Measurements from ENCODE around the gene REC8. TPM values are rescaled to one million over a fixed set of nuclear protein-coding genes. Genes with fewer than 3 reads are reported as not detected.

The REC8 gene
- polyA plus RNA-seq, 1 donor (not counting 4 experiments of a cell fraction or from before 2014, with no cell fraction given): 6.3 TPM

GRCh38 chr14:24126939-24127338, 44.9 kb upstream of the REC8 start:
- TF ChIP-seq EZH2 (IDR thresholded peaks at IDR 0.05; ENCODE audit: low read length) (no peak), CTCF (optimal IDR thresholded peaks at IDR 0.05 in 1 of 3, IDR thresholded peaks at IDR 0.05 in 1 of 3, conservative IDR thresholded peaks at IDR 0.05 in 1 of 3; ENCODE audit: extremely low read depth in 1 of 3, insufficient read depth in 2 of 3, low read length in 3 of 3) (no peak)
- Histone ChIP-seq H3K9ac (ENCODE audit: control insufficient read depth, extremely low read depth, insufficient read depth, low read length) (no peak overlapping the region), H3K79me2 (ENCODE audit: control insufficient read depth, insufficient read depth, low read length) (no peaks in the 10 kb centered on the region), H3K4me2 (ENCODE audit: control insufficient read depth, extremely low read depth, insufficient read depth, low read depth, low read length) (no peak overlapping the region), H3K27ac (ENCODE audit: control insufficient read depth, insufficient read depth, low read length) (no peak overlapping the region), H3K27me3 (ENCODE audit: control insufficient read depth, extremely low read depth, insufficient read depth, low read length) (no peaks in the 10 kb centered on the region), H3K4me1 (ENCODE audit: control insufficient read depth, extremely low read depth, insufficient read depth, low read length) (no peaks in the 10 kb centered on the region), H3K9me1 (ENCODE audit: control insufficient read depth, extremely low read depth, insufficient read depth, low read length) (no peaks in the 10 kb centered on the region), H2AFZ (ENCODE audit: control insufficient read depth, low read length) (no peak overlapping the region), H3K36me3 (ENCODE audit: control insufficient read depth in 2 of 2, extremely low read depth in 1 of 2, insufficient read depth in 2 of 2, low read length in 2 of 2) (peaks cover 0 to 5% of the 10 kb centered on the region in 2 experiments), H4K20me1 (ENCODE audit: control insufficient read depth, extremely low read depth, insufficient read depth, low read length) (no peaks in the 10 kb centered on the region), H3K4me3 (ENCODE audit: control insufficient read depth in 2 of 3, extremely low read depth in 1 of 3, insufficient read depth in 2 of 3, low read depth in 1 of 3, low read length in 3 of 3) (no peak overlapping the region), H3K9me3 (ENCODE audit: control insufficient read depth, low read depth, low read length) (no peaks in the 10 kb centered on the region)
- FAIRE-seq: no peak
- DNase-seq (ENCODE audit: low read depth, low spot score): no peak
- dilution Hi-C loops (cut with MboI; ENCODE audit: extremely low pct_ligation_motif_present, low sequenced_read_pairs): no loop called here

GRCh38 chr14:24127673-24128072, 44.2 kb upstream of the REC8 start:
- H4K20me1 ChIP-seq (ENCODE audit: control insufficient read depth, extremely low read depth, insufficient read depth, low read length): no peaks in the 10 kb centered on the region
- H3K4me3 ChIP-seq (ENCODE audit: control insufficient read depth in 2 of 3, extremely low read depth in 1 of 3, insufficient read depth in 2 of 3, low read depth in 1 of 3, low read length in 3 of 3): no peak overlapping the region
- peaks cover 7% of the 10 kb centered on the region for H3K4me1 ChIP-seq (ENCODE audit: control insufficient read depth, extremely low read depth, insufficient read depth, low read length)
- no peak overlapping the region for H3K27ac ChIP-seq (ENCODE audit: control insufficient read depth, insufficient read depth, low read length)
- no peaks in the 10 kb centered on the region for H3K9me1 ChIP-seq (ENCODE audit: control insufficient read depth, extremely low read depth, insufficient read depth, low read length)
- dilution Hi-C loops (cut with MboI; ENCODE audit: extremely low pct_ligation_motif_present, low sequenced_read_pairs): no loop called here
- DNase-seq (ENCODE audit: low read depth, low spot score): no peak
- H2AFZ ChIP-seq (ENCODE audit: control insufficient read depth, low read length): no peak overlapping the region
- no peak for FAIRE-seq
- H3K27me3 ChIP-seq (ENCODE audit: control insufficient read depth, extremely low read depth, insufficient read depth, low read length): no peaks in the 10 kb centered on the region
- H3K4me2 ChIP-seq (ENCODE audit: control insufficient read depth, extremely low read depth, insufficient read depth, low read depth, low read length): no peak overlapping the region
- no peak for TF ChIP-seq CTCF (optimal IDR thresholded peaks at IDR 0.05 in 1 of 3, IDR thresholded peaks at IDR 0.05 in 1 of 3, conservative IDR thresholded peaks at IDR 0.05 in 1 of 3; ENCODE audit: extremely low read depth in 1 of 3, insufficient read depth in 2 of 3, low read length in 3 of 3)
- TF ChIP-seq EZH2 (IDR thresholded peaks at IDR 0.05; ENCODE audit: low read length): no peak
- H3K9ac ChIP-seq (ENCODE audit: control insufficient read depth, extremely low read depth, insufficient read depth, low read length): no peak overlapping the region
- no peaks in the 10 kb centered on the region for H3K9me3 ChIP-seq (ENCODE audit: control insufficient read depth, low read depth, low read length)
- H3K36me3 ChIP-seq (ENCODE audit: control insufficient read depth in 2 of 2, extremely low read depth in 1 of 2, insufficient read depth in 2 of 2, low read length in 2 of 2): peaks cover 0 to 2% of the 10 kb centered on the region in 2 experiments
- H3K79me2 ChIP-seq (ENCODE audit: control insufficient read depth, insufficient read depth, low read length): no peaks in the 10 kb centered on the region

All from keratinocyte (primary cell).